NCI-H2107 (cell line): ENCODE data around the gene AGAP5.
"Not testable (repeated sequence)": the region's sequence is repeated elsewhere in the genome, so short reads cannot be mapped to it uniquely, and the experiment has no call there.

Source experiments
- DNase-seq: peaks from one replicate; lab custom pipeline; 2025; lab: John Stamatoyannopoulos, UW

Gene AGAP5

GRCh38 chr10:73697675-73698159 is at the start of gene AGAP5:
TSS of gene AGAP5 (minus strand) at chr10:73698109. CDS start at chr10:73697755, 354 bp downstream.
- DNase-seq = not testable (repeated sequence)

GRCh38 chr10:73746721-73747120 is 48.8 kb upstream of the AGAP5 start:
- no peak for DNase-seq

DNA sequence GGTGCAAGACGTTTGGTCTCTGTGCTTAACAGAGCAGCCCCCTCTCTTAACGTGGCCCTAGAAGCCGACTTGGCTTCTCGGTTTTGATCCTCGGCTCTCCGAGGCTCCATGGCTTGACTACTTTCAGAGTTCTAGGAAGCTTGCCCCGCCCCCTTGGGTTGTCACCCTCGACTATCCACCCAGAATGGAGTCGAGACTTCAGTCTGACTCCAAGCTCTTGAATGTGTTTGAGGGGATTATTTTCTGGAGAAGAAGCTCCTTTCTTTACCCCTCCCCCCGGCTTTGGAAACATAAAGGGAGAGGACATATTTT is 46.7 kb upstream of the AGAP5 start:
- DNase-seq = no peak

DNA sequence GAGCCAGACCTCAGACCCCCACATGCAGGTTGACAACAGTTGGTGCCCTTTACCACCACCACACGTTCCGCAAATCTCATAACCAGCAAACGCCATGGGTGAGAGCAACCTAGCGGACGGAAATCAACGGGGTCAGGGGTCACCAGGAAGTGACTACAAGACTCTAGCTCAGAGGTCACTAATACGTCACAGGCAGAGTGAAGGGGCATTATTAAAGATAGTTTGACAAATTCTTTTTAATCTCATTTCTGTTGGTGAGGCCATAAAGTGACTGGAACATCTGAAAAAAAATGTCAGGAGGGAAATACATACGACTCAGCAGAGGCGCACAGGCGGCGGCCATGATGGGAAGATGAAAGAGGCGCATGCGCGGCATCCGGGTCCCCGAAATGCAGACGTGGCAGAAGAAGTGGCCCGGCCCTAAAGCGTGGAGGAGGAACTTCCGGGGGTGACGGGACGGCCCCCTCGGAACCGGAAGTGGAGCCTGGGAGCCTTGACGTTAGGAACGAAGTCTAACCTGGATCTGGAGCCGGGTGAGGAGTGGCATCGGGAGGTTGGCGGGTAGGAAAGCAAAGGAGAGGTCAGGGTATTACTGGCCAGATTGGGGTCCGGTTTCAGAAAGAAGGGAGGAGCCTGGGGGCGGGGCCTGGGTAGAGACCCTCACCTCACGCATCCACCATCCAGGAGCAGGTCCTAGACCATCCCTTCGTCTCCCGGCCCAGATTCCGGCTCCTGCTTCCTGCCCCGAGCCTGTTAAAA is 46.2 kb upstream of the AGAP5 start, which contains the start of gene SEC24C:
TSS of gene SEC24C (plus strand) at position 468 of the 759 bp plus-strand sequence. CDS start 2,461 bp downstream, outside the sequence.
- peak; percentile 55 for DNase-seq

- no peak for DNase-seq
Measured at GRCh38 chr10:73743327-73743904, 45.5 kb upstream of the AGAP5 start.

GRCh38 chr10:73742454-73742734 is 44.5 kb upstream of the AGAP5 start:
- no peak for DNase-seq

GRCh38 chr10:73740501-73741254 is 42.8 kb upstream of the AGAP5 start:
- DNase-seq = not testable (repeated sequence)

- no peak for DNase-seq
Measured at GRCh38 chr10:73734796-73735305, 36.9 kb upstream of the AGAP5 start.

GRCh38 chr10:73734028-73734720 is 36.3 kb upstream of the AGAP5 start:
- DNase-seq = no peak

DNA sequence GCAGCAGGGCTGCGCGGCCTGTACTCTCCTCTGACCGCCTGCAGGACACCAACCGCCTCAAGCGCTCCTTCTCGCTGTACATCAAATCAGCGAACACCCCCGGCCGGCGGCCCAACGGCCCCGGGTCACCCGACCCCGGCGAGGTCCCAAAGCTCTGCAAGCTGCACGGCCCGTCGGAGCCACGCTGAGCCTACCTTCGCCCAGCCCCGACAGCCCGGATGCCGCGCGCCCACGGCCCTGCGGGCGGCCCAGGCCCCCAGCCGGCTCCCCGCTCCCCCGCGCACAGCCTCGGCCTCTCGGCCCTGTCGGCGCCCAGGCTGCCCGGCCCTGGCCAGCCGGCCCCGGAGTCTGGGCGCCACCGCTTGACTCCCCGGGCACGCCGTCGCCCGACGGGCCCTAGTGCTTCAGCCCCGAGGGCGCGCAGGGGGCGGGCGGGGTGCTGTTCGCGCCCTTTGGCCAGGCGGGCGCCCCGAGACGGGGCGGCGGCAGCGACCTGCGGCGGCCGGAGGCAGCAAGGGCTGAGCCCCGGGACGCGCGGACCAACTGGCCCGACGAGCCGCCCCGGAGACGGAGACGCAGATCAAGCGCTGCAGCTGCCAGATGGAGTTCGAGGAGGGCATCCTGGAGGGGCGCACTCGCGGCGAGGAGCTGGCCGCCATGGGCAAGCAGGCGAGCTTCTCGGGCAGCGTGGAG is 35.2 kb upstream of the AGAP5 start:
- DNase-seq = no peak

- no peak for DNase-seq
Measured at GRCh38 chr10:73732426-73732825, 34.5 kb upstream of the AGAP5 start.

DNA sequence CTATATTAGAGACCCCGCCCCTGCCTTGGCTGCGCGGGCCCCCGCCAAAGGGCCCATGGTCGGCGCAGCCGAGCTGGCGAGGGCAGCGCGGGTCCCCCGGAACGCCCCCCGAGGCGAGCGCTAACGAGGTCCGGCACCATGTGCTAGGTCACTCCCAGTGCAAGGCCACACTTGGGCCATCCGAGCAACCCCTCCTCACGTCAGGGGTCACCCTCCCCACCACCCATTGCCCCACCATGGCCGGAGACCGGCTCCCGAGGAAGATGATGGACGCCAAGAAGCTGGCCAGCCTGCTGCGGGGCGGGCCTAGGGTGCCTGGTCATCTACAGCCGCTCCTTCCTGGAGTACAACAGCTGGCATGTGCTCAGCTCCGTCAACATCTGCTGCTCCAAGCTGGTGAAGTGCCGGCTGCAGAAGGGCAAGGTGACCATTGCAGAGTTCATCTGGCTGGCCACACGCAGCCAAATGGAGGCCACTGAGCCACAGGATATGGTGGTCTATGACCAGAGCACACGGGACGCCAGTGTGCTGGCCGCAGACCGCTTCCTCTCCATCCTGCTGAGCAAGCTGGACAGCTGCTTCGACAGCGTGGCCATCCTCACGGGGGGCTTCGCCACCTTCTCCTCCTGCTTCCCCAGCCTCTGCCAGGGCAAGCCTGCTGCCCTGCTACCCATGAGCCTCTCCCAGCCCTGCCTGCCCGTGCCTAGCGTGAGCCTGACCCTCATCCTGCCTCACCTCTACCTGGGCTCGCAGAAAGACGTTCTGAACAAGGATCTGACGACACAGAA is 33.9 kb upstream of the AGAP5 start:
- no peak for DNase-seq

GRCh38 chr10:73730153-73730906 is 32.4 kb upstream of the AGAP5 start:
- DNase-seq = peak; percentile 44

GRCh38 chr10:73729781-73730152 is 31.9 kb upstream of the AGAP5 start:
- DNase-seq = not testable (repeated sequence)

DNA sequence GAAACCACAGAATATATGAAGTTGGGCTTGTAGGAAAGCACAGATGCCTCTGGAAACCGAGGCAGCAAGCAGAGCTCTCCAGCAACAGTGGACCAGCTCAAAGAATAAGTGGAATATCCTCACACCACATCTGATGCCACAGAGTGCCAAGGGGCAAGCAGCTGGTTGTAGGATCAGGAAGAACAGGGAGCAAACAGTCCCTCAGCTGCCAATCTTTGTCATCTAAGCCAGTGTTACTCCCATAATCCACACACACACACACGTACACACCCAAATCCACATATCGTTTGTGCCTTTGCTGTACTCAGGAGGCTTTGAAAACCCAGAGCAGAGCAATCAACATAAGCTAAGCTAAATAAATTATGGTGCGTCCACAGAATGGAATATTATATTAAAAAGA is 25.6 kb upstream of the AGAP5 start:
- DNase-seq = no peak

GRCh38 chr10:73720561-73720960 is 22.7 kb upstream of the AGAP5 start:
- not testable (repeated sequence) for DNase-seq

DNA sequence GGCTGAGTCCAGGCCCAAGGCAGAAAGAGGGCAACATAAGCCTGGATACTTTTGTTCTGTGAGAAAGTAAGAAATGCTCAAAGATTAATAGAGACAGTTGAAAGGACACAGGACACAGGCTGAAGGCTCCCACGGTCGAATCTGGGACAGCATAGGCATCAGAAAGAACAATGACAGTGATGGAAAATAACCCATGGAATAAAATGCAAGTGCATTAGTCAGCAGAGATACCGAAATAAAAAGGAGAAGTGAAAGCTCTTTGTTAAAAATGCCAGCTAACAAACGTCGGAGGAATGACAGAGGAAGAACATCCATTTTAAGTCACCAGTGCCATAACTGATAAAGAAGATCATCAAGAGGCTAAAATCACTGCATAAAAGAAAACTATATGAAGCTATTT is 19.6 kb upstream of the AGAP5 start:
- DNase-seq = no peak

GRCh38 chr10:73716251-73716650 is 18.3 kb upstream of the AGAP5 start:
- DNase-seq = no peak

DNA sequence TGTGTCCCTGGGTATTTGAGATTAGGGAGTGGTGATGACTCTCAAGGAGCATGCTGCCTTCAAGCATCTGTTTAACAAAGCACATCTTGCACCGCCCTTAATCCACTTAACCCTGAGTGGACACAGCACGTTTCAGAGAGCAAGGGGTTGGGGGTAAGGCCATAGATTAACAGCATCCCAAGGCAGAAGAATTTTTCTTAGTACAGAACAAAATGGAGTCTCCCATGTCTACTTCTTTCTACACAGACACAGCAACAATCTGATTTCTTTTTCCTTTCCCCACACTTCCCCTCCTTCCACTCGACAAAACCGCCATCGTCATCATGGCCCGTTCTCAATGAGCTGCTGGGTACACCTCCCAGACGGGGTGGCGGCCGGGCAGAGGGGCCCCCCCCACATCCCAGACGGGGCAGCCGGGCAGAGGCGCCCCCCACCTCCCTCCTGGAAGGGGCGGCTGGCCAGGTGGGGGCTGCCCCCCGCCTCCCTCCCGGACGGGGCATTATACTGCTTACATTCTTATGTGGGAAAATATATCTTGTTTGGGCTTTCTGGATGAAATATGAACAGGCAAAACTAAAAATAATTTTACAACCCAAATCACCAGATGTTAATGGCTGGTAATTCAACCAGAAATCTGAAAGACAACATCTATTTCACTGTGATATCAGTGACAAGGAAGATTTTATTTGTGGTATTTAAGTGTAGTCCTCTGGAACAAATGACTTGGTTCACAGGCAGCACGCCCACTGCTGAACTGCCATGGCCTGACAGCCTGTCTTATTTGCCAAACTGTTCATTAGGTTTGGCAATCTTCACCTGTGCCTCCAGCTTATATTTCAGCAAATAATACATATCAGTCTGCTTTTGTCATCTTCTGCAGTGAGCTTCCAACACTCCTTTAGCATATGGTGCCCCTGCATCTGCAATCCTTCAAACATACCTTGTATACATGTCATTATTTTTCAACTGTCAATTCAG is 17.6 kb upstream of the AGAP5 start:
- DNase-seq = not testable (repeated sequence)
